ENCODE data around the gene MRPL43. TPM values are rescaled to one million over a fixed set of nuclear protein-coding genes. Genes with fewer than 3 reads are reported as not detected.

MRPL43 gene
- total and polyA plus RNA-seq, 10 of the 15 experiments (the other 5 are each of a cell fraction or from before 2014, with no cell fraction given): 16.6 to 108 (median 65.1) TPM

DNA sequence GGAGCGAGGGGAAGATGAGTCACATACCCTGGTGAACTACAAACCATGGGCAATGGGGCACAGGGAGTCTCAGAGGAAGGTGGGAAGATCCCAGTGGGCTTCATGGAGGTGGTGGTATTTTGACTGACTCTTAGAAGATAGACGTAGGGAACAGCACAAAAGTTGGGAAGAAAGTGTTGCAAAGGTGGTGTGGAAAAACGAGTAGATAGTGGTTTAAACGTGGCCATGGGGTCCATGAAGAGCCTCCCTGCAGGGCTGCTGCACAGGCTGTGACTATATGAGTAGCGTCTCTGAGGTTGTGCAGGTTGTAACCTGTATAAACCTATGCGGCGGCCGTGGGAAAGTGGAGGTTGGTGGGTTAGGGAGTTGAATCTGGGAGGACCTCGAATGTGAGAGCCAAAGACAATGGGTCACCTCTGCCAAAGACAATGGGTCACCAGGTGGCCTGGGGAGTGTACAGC, 26.1 kb upstream of the MRPL43 start:
- Histone ChIP-seq H3K27me3 (replicated peaks in 1 of 2; ENCODE audit: control insufficient read depth in 2 of 2, insufficient read depth in 2 of 2, low read length in 1 of 2) (peaks cover 7 to 10% of the 10 kb centered on the region in 2 experiments), H3K4me1 (ENCODE audit: control insufficient read depth, insufficient read depth, low read length) (peaks cover 8% of the 10 kb centered on the region), H3K4me2 (ENCODE audit: control insufficient read depth, insufficient read depth) (no peak overlapping the region), H3K36me3 (ENCODE audit: control insufficient read depth in 2 of 2, insufficient read depth in 2 of 2, low read length in 1 of 2) (no peaks in the 10 kb centered on the region), H3K27ac (ENCODE audit: control insufficient read depth, insufficient read depth) (no peak overlapping the region), H3K9ac (ENCODE audit: control insufficient read depth, insufficient read depth, low read length) (no peak overlapping the region), H4K20me1 (ENCODE audit: control insufficient read depth, insufficient read depth) (no peaks in the 10 kb centered on the region), H2AFZ (ENCODE audit: control insufficient read depth, low read depth, low read length) (no peak overlapping the region), H3K4me3 (no peak overlapping the region), H3K79me2 (ENCODE audit: control insufficient read depth, insufficient read depth, low read length) (no peaks in the 10 kb centered on the region), H3K9me3 (replicated peaks; ENCODE audit: control insufficient read depth, insufficient read depth, low read length) (no peaks in the 10 kb centered on the region)
- no peak for FAIRE-seq
- CTCF ChIA-PET: interaction anchor here (0.6 to 6.8 kb wide), 15 partner anchors 11 to 477 kb away, joined by 3 to 91 read pairs (median 8); partner anchors contain the start of genes LZTS2, MRPL43, PDZD7 and SFXN3
- ATAC-seq: no peak
- intact Hi-C loops (cut with micrococcal nuclease; ENCODE audit: unreplicated experiment) (loop anchor here (1.0 kb wide), 1 partner anchor 14 kb away; the partner anchor contains the start of gene LZTS2), in situ Hi-C loops (cut with MboI) (no loop called here)
- TF ChIP-seq, protein P1, sequence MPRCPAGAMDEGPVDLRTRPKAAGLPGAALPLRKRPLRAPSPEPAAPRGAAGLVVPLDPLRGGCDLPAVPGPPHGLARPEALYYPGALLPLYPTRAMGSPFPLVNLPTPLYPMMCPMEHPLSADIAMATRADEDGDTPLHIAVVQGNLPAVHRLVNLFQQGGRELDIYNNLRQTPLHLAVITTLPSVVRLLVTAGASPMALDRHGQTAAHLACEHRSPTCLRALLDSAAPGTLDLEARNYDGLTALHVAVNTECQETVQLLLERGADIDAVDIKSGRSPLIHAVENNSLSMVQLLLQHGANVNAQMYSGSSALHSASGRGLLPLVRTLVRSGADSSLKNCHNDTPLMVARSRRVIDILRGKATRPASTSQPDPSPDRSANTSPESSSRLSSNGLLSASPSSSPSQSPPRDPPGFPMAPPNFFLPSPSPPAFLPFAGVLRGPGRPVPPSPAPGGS (IDR thresholded peaks at IDR 0.05; ENCODE audit: borderline replicate concordance, insufficient read depth, low read depth, low read length, poor library complexity, severe bottlenecking): no peak
- TF ChIP-seq WRNIP1 (IDR thresholded peaks at IDR 0.05; ENCODE audit: borderline replicate concordance, low read depth, low read length) (no peak), RBBP5 (conservative IDR thresholded peaks at IDR 0.05) (no peak), YY1 (IDR thresholded peaks at IDR 0.05; ENCODE audit: low read depth, low read length) (no peak), MEF2A (IDR thresholded peaks at IDR 0.05; ENCODE audit: insufficient read depth, low read depth, low read length) (no peak), NR2F1 (conservative IDR thresholded peaks at IDR 0.05) (no peak), ATF7 (IDR thresholded peaks at IDR 0.05; ENCODE audit: low read depth) (no peak), ESRRA (IDR thresholded peaks at IDR 0.05; ENCODE audit: low read length) (no peak), PAX5 (IDR thresholded peaks at IDR 0.05; ENCODE audit: borderline replicate concordance, low read depth, low read length) (no peak)
- TF ChIP-seq, protein P2, sequence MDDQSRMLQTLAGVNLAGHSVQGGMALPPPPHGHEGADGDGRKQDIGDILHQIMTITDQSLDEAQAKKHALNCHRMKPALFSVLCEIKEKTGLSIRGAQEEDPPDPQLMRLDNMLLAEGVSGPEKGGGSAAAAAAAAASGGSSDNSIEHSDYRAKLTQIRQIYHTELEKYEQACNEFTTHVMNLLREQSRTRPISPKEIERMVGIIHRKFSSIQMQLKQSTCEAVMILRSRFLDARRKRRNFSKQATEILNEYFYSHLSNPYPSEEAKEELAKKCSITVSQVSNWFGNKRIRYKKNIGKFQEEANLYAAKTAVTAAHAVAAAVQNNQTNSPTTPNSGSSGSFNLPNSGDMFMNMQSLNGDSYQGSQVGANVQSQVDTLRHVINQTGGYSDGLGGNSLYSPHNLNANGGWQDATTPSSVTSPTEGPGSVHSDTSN (IDR thresholded peaks at IDR 0.05; ENCODE audit: insufficient replicate concordance, low read depth, low read length): no peak
- TF ChIP-seq, protein P3, sequence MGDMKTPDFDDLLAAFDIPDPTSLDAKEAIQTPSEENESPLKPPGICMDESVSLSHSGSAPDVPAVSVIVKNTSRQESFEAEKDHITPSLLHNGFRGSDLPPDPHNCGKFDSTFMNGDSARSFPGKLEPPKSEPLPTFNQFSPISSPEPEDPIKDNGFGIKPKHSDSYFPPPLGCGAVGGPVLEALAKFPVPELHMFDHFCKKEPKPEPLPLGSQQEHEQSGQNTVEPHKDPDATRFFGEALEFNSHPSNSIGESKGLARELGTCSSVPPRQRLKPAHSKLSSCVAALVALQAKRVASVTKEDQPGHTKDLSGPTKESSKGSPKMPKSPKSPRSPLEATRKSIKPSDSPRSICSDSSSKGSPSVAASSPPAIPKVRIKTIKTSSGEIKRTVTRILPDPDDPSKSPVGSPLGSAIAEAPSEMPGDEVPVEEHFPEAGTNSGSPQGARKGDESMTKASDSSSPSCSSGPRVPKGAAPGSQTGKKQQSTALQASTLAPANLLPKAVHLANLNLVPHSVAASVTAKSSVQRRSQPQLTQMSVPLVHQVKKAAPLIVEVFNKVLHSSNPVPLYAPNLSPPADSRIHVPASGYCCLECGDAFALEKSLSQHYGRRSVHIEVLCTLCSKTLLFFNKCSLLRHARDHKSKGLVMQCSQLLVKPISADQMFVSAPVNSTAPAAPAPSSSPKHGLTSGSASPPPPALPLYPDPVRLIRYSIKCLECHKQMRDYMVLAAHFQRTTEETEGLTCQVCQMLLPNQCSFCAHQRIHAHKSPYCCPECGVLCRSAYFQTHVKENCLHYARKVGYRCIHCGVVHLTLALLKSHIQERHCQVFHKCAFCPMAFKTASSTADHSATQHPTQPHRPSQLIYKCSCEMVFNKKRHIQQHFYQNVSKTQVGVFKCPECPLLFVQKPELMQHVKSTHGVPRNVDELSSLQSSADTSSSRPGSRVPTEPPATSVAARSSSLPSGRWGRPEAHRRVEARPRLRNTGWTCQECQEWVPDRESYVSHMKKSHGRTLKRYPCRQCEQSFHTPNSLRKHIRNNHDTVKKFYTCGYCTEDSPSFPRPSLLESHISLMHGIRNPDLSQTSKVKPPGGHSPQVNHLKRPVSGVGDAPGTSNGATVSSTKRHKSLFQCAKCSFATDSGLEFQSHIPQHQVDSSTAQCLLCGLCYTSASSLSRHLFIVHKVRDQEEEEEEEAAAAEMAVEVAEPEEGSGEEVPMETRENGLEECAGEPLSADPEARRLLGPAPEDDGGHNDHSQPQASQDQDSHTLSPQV (IDR thresholded peaks at IDR 0.05): no peak
- TF ChIP-seq, protein P4, sequence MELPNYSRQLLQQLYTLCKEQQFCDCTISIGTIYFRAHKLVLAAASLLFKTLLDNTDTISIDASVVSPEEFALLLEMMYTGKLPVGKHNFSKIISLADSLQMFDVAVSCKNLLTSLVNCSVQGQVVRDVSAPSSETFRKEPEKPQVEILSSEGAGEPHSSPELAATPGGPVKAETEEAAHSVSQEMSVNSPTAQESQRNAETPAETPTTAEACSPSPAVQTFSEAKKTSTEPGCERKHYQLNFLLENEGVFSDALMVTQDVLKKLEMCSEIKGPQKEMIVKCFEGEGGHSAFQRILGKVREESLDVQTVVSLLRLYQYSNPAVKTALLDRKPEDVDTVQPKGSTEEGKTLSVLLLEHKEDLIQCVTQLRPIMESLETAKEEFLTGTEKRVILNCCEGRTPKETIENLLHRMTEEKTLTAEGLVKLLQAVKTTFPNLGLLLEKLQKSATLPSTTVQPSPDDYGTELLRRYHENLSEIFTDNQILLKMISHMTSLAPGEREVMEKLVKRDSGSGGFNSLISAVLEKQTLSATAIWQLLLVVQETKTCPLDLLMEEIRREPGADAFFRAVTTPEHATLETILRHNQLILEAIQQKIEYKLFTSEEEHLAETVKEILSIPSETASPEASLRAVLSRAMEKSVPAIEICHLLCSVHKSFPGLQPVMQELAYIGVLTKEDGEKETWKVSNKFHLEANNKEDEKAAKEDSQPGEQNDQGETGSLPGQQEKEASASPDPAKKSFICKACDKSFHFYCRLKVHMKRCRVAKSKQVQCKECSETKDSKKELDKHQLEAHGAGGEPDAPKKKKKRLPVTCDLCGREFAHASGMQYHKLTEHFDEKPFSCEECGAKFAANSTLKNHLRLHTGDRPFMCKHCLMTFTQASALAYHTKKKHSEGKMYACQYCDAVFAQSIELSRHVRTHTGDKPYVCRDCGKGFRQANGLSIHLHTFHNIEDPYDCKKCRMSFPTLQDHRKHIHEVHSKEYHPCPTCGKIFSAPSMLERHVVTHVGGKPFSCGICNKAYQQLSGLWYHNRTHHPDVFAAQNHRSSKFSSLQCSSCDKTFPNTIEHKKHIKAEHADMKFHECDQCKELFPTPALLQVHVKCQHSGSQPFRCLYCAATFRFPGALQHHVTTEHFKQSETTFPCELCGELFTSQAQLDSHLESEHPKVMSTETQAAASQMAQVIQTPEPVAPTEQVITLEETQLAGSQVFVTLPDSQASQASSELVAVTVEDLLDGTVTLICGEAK (IDR thresholded peaks at IDR 0.05; ENCODE audit: borderline replicate concordance): no peak
- POLR2A ChIA-PET: no interaction called here
- WGBS (ENCODE audit: insufficient coverage, insufficient replicate concordance, low lambda C conversion rate, missing lambda C conversion rate): 40% methylated on average over 9 of the region's 9 CpGs
- DNase-seq (ENCODE audit: low read depth, low spot score): no peak
- BruUV-seq (replicated peaks): no TSS peak
- RAD21 ChIA-PET (ENCODE audit: unreplicated experiment): interaction anchor here (0.9 to 3.2 kb wide), 2 partner anchors 14 to 26 kb away, joined by 6 to 26 read pairs; partner anchors contain the start of genes LZTS2, MRPL43 and TWNK
- SMC1A ChIA-PET (ENCODE audit: uncharacterized antibody, unreplicated experiment): interaction anchor here (1.2 to 2.4 kb wide), 3 partner anchors 15 to 135 kb away, joined by 4 to 9 read pairs (median 6); no protein-coding TSS in a partner anchor

Data from GM12878 (cell line).